Measurements from ENCODE around the gene MICALL1. TPM values are rescaled to one million over a fixed set of nuclear protein-coding genes. Genes with fewer than 3 reads are reported as not detected.
"Not testable (repeated sequence)": the region's sequence is repeated elsewhere in the genome, so short reads cannot be mapped to it uniquely, and the experiment has no call there.

Gene MICALL1
- total RNA-seq, 2 experiments from 2014 or later, result 18.3 to 25.7 TPM

DNA sequence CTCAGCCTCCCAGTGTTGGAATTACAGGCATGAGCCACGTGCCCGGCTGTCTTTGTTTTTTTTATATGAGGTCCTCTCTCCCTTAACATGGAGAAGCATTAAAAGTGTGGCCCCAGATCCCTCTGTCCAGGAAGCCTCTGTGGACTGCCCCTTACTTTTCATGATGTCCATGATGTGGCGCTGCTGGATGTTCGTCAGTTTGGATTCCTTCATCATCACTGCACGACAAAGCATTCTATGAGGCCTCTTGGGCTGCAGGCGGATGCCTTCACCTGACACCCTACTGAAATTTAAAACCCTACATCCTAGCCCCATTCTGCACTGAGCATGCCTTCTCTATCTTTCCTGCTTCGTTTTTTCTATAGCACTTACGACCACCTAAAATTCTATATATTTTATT lies 45.2 kb downstream of the MICALL1 start:
- DNase-seq (ENCODE audit: low spot score), result no peak
- H3K79me2 ChIP-seq (ENCODE audit: insufficient read depth, low read depth, low read length), result peaks cover 15% of the 10 kb centered on the region
- intact Hi-C loops (cut with micrococcal nuclease; ENCODE audit: unreplicated experiment), result no loop called here
- no peaks in the 10 kb centered on the region for H3K9me3 ChIP-seq (ENCODE audit: low read length)
- TF ChIP-seq EZH2phosphoT487 (IDR thresholded peaks at IDR 0.05; ENCODE audit: borderline replicate concordance, low read depth, low read length) (no peak), CTCF (conservative IDR thresholded peaks at IDR 0.05; ENCODE audit: low read length) (no peak)
- H3K4me3 ChIP-seq (ENCODE audit: low read depth, low read length, poor library complexity, severe bottlenecking), result no peak overlapping the region
- H3K4me2 ChIP-seq (ENCODE audit: low read length), result no peak overlapping the region
- CTCF ChIA-PET (ENCODE audit: unreplicated experiment), result no interaction called here
- H2AFZ ChIP-seq (ENCODE audit: low read length), result no peak overlapping the region
- no peak overlapping the region for H3K27ac ChIP-seq (ENCODE audit: low read depth, low read length, poor library complexity, severe bottlenecking)
- H3K4me1 ChIP-seq (ENCODE audit: insufficient read depth, low read length, poor library complexity, severe bottlenecking), result peaks cover 16% of the 10 kb centered on the region
- H3K36me3 ChIP-seq (ENCODE audit: insufficient read depth, low read length), result peaks cover 2% of the 10 kb centered on the region; the same call in 1 of the 2 replicates
- H4K20me1 ChIP-seq (ENCODE audit: insufficient read depth, low read length), result peaks cover 7% of the 10 kb centered on the region
- no peaks in the 10 kb centered on the region for H3K9me2 ChIP-seq (ENCODE audit: insufficient read depth, low read length)
- POLR2A ChIA-PET, result interaction anchor here (0.6 to 1.3 kb wide), 2 partner anchors 55 to 1018 kb away, joined by 3 to 4 read pairs; no protein-coding TSS in a partner anchor
- no TSS peak for BruUV-seq (replicated peaks)

DNA sequence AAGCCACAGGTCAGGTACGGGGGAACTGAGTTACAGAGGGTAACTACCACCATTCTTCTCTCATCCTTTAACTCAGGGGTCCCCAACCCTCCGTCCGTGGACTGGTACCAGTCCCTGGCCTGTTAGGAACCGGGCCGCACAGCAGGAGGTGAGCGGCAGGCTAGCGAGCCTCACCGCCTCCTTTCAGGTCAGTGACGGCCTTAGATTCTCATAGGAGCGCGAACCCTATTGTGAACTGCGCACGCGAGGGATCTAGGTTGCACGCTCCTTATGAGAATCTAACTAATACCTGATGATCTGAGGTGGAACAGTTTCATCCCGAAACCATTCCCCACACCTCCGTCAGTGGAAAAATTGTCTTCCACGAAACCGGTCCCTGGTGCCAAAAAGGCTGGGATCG lies 46.5 kb downstream of the MICALL1 start:
- H3K27ac ChIP-seq (ENCODE audit: low read depth, low read length, poor library complexity, severe bottlenecking); BruUV-seq (replicated peaks); H3K9me3 ChIP-seq (ENCODE audit: low read length); intact Hi-C loops (cut with micrococcal nuclease; ENCODE audit: unreplicated experiment); H4K20me1 ChIP-seq (ENCODE audit: insufficient read depth, low read length); DNase-seq (ENCODE audit: low spot score); H3K9me2 ChIP-seq (ENCODE audit: insufficient read depth, low read length); CTCF ChIA-PET (ENCODE audit: unreplicated experiment): not testable (repeated sequence)
- Histone ChIP-seq H3K4me2 (ENCODE audit: low read length) (peak overlapping the region; percentile 89), H3K4me1 (ENCODE audit: insufficient read depth, low read length, poor library complexity, severe bottlenecking) (peaks cover 16% of the 10 kb centered on the region), H3K36me3 (ENCODE audit: insufficient read depth, low read length) (peaks cover 15% of the 10 kb centered on the region), H3K79me2 (ENCODE audit: insufficient read depth, low read depth, low read length) (peaks cover 15% of the 10 kb centered on the region), H3K4me3 (ENCODE audit: low read depth, low read length, poor library complexity, severe bottlenecking) (peak overlapping the region; percentile 98), H2AFZ (ENCODE audit: low read length) (peak overlapping the region; percentile 84)
- POLR2A ChIA-PET, result interaction anchor here (0.5 kb wide), 1 partner anchor 62 kb away, joined by 5 read pairs; no protein-coding TSS in a partner anchor

DNA sequence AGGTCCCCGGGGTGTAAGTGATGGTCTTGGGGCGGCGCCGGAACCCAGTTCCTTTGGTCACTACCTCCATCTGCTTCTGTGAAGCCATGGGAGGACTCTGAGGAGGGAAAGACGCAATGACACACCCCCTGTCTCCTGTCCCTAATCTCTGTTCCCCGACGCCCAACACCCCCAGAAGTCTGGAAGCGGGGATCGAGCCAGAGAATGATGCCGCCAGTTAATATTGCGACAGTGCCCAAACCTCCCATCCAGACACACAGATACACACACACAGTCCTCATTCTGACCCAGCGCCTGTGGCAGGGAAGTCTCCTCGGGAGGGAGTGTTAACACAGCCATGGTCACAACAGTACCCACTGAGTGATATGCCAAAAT lies 47.0 kb downstream of the MICALL1 start:
- no peak for TF ChIP-seq CTCF (conservative IDR thresholded peaks at IDR 0.05; ENCODE audit: low read length)
- TF ChIP-seq EZH2phosphoT487 (IDR thresholded peaks at IDR 0.05; ENCODE audit: borderline replicate concordance, low read depth, low read length), result no peak
- peaks cover 7% of the 10 kb centered on the region for H4K20me1 ChIP-seq (ENCODE audit: insufficient read depth, low read length)
- no TSS peak for BruUV-seq (replicated peaks)
- peak overlapping the region; percentile 84 for H2AFZ ChIP-seq (ENCODE audit: low read length)
- intact Hi-C loops (cut with micrococcal nuclease; ENCODE audit: unreplicated experiment), result no loop called here
- POLR2A ChIA-PET, result no interaction called here
- peaks cover 16% of the 10 kb centered on the region for H3K4me1 ChIP-seq (ENCODE audit: insufficient read depth, low read length, poor library complexity, severe bottlenecking)
- H3K36me3 ChIP-seq (ENCODE audit: insufficient read depth, low read length), result peaks cover 20% of the 10 kb centered on the region
- H3K79me2 ChIP-seq (ENCODE audit: insufficient read depth, low read depth, low read length), result peaks cover 15% of the 10 kb centered on the region
- H3K27ac ChIP-seq (ENCODE audit: low read depth, low read length, poor library complexity, severe bottlenecking), result no peak overlapping the region
- no peak for DNase-seq (ENCODE audit: low spot score)
- H3K4me3 ChIP-seq (ENCODE audit: low read depth, low read length, poor library complexity, severe bottlenecking), result peak overlapping the region; percentile 98
- CTCF ChIA-PET (ENCODE audit: unreplicated experiment), result no interaction called here
- H3K9me3 ChIP-seq (ENCODE audit: low read length), result no peaks in the 10 kb centered on the region
- H3K4me2 ChIP-seq (ENCODE audit: low read length), result peak overlapping the region; percentile 89
- no peaks in the 10 kb centered on the region for H3K9me2 ChIP-seq (ENCODE audit: insufficient read depth, low read length)

All from OCI-LY7 (cell line).